GM18517 (cell line): ENCODE results near the gene CDC37L1.

Source experiments
- ATAC-seq: cut with Tn5 transposase; IDR thresholded peaks from one replicate; pipeline ENCODE4 v1.9.1; 2021; ENCODE audit warnings: mild to moderate bottlenecking, moderate library complexity; ENCODE audit not compliant: unreplicated experiment

Gene CDC37L1

DNA sequence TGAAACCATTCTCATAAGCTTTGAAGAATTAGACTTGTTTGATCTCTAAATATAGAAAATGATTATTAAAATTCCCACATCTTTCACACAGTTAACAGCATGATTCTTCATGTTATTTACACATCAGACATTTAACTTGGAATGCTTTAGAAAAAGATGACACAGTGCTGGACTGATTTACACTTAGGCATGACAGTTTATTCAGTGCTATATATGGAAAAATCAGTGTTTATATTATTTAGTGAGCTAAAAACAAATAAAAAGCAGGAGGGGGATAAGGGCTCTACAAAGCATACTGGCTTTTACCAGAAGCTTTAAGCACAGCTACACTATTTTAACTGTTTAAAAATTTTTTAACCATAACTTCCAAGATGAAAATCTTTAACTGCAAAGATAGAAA, 30.0 kb downstream of the CDC37L1 start:
- no peak for ATAC-seq

DNA sequence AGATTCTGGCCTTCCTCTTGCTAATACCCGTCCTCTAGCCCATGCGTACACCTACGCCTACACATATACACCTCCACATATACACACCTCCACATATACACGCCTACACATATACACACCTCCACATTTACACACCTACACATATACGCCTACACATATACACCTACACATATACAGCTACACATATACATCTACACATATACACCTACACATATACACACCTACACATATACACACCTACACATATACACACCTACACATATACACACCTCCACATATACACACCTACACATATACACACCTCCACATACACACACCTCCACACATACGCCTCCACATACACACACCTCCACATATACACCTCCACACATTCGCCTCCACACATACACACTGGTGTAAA, 34.5 kb downstream of the CDC37L1 start:
- no peak for ATAC-seq

DNA sequence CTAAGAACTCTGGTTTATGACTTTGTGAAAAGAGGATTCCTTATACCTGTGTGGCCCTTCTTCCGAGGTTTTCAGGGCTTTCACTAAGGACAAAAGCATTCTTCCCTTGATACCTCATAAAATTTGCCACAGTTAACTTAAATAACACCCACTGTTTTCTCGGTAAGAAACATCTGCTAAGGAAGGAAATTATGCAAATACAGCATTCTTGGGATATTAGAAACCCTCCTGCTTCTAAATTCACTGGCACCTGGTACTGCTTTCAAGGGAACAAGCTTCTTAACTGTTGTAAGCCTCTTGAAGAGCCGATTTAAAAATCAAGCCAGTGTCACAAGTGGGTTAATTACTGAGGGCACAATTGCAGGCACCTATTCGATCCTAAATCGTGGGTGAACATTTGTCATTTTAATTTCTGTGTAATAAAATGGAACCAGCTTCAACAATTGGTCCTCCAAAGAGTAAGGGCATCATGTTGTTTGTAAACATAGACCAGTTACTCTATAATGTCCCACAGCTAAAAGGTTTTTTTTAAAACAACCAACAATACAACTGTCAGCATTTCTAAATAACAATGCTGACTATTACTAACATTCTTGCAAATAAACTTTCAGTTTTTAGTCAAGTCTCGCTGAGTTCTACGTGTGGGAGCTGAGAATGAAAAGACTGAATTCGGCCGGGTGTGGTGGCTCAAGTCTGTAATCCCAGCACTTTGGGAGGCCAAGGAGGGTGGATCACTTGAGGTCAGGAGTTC, 35.1 kb downstream of the CDC37L1 start:
- no peak for ATAC-seq

DNA sequence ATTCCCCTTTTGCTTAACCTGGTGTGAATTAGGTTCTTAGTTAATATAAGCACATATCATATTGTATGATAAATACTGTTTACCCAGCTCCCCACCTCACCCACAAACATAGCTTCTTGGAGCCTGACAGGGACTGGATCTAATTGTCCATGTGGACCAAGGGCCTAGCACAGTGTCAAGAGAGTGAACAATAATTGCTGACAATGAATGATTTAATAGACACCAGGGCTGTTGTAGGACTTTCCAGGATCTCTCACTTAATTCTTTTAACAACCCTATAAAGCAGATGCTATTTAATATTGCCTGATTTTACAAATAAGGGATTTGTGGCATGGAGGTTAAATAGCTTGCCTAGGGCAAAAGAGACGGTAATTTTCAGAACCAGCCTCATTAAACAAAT, 36.8 kb downstream of the CDC37L1 start:
- ATAC-seq, result no peak

DNA sequence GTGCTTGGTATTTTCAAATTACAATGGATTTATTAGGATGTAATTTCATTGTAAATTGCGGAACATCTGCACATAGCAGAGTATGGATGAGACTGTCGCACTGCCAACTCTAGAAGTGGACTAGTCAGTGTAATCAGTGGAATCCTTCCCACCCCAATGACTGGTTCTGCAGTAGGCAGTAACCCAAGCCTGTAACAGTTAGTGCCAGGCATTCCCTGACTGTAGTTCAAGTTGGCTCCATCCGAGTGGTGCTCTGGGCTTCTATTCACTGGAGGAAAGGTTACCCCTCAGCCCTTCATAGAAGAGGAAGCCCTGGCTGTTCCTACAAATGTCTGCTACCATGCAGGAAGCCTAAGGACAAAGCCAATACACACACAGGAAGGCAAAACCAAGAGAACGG, 38.4 kb downstream of the CDC37L1 start:
- ATAC-seq, result no peak

DNA sequence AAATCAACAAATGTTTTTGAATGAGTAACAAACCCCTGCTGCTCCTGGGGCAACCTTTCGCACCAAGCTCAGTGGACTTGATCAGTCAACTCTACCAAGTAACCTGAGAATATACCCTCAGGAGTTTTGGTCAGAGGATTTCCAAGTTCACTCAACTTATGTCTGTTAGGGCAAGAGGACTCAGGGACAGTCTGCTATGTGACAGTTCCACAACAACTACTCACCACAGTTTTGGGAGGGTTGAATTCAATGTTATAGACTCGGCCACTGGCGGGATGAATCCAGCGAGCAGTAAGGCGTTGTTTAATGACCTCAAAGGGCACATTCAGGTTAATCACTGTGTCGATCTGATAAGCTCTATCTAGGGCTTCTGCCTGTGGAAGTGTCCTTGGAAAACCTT, 39.5 kb downstream of the CDC37L1 start:
- no peak for ATAC-seq

DNA sequence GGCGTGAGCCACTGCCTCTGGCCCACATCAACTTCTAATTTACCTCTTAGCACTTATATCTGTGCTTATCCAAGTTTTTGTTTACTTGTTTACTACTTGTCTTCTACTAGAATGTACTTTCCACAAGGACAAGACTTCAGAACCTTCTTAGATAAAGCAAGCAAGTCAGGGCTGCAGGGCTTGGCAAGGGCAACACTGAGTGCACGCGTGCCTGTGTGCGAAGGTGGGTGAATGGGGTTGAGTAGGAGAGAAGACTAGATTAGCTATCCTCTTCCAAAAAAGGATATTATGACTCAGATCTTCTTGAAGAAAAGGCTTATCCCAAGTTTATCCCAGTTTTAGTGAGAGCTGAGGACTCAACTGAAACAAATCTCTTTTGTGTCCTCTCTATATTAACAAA, 42.4 kb downstream of the CDC37L1 start:
- no peak for ATAC-seq

DNA sequence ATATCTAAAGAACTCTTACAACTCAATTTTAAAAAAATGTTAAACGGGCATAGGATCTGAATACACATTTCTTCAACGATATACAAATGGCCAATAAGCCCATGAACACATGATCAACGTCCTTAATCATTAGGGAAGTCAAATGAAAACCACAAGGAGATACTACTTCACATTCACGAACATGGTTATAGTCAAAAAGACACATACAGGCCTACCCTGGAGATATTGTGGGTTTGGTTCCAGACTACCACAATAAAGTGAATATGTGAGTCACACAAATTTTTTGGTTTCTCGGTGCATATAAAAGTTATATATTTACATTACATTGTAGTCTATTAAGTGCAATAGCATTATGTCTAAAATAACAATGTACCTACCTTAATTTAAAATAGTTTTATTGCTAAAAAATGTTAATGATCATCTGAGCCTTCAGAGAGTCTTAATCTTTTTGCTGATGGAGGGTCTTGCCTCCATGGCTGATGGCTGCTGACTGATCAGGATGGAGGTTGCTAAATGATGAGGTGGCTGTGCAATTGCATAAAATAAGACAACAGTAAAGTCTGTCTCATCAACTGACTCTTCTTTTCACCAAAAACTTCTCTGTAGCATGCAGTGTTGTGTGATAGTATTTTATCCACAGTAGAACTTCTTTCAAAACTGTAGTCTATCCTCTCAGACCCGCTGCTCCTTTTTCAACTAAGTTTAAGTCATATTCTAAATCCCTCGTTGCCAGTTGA, 46.5 kb downstream of the CDC37L1 start:
- ATAC-seq, result no peak

DNA sequence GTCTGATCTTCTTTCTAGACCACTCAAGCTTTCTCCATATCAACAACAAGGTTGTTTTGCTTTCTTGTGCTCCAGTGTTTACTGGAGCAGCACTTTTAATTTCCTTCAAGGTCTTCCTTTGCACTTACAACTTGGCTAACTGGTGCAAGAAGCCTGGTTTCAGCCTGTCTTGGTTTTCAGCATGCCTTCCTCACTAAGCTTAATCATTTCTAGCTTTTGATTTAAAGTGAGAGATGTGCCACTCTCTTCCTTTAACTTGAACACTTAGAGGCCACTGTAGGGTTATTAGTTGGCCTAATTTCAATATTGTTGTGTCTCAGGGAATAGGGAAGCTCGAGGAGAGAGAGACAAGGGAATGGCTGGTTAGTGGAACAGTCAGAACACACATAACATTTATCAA, 48.2 kb downstream of the CDC37L1 start:
- ATAC-seq, result no peak

DNA sequence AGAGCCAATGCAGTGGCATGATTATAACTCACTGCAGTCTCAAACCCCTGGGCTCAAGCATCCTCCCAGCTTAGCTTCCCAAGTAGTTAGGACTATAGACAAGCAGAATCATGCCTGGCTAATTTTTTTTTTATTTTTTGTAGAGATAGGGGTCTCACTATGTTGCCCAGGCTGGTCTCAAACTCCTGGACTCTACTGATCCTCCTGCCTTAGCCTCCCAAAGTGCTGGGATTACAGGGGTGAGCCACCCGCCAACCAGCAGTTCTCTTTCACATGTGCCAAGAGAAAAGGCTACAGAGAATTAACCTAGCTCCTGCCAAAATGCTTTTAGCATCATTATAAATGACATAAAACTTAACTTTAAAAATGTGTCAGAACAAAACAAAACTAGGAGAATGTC, 53.5 kb downstream of the CDC37L1 start:
- no peak for ATAC-seq

DNA sequence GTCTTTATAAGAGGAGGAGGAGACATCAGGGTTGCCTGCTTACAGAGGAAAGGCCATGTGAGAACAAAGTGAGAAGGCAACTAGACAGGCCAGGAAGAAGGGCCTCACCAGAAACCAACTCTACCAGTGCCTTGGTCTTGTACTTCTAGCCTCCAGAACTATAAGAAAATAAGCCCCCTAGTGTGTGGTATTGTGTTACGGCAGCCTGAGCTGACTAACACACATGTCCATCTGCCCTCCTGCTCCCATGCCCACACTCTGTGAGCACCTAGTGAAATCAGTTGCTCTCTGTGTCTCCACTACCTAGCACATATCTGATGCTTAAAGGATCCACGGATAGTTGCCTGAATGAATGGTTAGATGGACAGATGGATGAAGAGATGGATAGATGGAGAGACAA, 54.8 kb downstream of the CDC37L1 start:
- no peak for ATAC-seq

DNA sequence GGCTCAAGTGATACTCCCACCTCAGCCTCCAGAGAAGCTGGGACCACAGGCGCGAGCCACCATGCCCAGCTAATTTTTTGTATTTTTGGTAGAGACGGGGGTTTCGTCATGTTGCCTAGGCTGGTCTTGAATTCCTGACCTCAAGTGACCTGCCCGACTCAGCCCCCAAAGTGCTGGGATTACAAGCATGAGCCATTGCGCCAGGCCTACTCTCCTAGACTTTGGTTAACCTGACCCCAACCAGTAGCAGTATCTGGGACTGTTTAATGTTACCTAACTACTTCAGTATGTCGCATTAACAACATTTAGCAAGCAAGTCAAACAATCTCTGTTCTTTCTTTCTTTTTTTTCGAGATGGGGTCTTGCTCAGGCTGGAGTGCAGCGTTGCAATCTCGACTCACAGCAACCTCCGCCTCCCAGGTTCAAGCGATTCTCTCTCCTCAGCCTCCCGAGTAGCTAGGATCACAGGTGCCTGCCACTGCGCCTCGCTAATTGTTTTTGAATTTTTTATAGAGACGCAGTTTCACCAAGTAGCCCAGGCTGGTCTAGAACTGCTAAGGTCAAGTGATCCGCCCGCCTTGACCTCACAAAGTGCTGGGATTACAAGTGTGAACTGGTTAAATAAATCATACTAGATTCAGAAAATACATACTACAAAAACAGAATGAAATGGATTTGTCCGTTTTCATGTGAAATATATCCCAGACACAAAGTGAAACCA, 59.7 kb downstream of the CDC37L1 start:
- ATAC-seq, result no peak

DNA sequence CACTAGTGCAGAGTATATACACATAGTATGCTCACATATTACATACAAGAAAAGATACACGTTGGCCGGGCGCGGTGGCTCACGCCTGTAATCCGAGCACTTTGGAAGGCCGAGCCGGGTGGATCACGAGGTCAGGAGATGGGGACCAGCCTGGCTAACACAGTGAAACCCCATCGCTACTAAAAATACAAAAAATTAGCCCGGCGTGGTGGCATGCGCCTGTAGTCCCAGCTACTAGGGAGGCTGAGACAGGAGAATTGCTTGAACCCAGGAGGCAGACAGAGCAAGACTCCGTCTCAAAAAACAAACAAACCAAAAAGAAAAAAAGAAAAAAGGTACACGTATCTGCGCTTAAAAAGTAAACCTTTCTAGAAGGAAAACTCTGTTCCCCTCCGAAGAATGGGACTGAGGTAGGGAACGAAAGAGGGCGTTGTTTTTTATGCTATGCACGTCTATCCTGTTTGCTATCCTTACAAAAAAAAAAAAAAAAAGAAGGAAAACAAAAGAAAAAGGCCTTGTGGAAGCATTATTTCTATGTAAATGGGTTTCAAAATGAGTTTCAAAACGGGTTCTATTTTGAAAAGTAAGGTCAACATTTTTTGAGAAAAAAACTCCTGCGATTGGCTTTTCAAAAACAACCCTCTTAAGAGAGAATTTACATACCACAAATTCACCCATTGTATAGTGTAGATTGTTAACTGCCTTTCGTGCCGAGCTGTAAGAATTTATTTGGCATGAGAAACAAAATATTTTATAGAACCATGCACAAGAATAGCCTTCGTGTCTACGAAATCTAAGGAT, 60.4 kb downstream of the CDC37L1 start:
- ATAC-seq, result no peak

DNA sequence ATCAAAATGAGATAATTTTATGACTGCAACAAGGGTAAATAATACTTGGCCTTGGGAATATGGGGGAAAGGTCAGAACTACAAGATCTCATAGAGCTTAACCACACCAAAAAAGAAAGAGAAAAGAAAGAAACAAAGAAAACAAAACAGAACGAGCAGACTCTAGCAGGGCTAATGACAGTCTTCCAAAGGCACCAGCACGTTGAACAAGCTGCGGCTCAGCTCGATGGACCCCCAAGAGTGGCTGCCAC, 60.9 kb downstream of the CDC37L1 start:
- ATAC-seq, result no peak

DNA sequence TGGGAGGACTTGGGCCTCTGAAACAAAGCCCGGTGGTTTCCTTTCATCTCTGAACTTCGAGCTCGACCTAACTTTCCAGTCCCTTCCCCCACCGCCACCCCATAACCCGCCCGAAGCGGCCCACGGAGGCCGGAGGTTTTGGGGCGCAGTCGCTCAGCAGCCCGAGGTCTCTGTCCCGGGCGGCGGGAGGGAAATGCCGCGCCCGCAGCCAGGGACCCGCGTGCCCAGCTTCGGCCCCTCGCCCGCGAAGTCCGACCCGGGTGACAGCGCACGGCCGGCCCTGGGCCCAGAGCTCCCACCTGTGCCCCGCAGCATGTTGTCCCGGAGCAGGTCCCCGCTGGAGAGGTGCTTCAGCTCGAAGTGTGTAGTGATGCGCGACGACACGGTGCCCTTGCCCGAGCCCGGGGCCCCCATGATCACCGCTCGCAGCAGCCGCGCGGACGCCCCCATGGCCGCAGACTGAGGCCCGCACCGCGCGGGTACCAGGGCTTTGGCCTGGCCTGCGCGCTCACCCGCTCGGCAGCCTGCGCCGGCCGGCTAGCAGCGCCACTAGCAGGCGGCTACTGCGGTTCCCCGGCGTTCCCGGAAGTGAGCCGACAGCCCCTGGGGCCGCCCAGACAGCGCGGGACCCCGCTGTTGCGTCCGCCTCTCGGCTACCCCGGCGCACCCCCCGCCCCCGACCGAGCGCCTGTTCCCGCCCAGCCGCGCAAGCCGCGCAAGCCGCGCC, 61.4 kb downstream of the CDC37L1 start, which contains the start of gene AK3:
AK3 (minus strand) TSS at position 565 of the 727 bp plus-strand sequence; CDS start at position 450, 115 bp downstream.
- ATAC-seq, result peak; percentile 83

DNA sequence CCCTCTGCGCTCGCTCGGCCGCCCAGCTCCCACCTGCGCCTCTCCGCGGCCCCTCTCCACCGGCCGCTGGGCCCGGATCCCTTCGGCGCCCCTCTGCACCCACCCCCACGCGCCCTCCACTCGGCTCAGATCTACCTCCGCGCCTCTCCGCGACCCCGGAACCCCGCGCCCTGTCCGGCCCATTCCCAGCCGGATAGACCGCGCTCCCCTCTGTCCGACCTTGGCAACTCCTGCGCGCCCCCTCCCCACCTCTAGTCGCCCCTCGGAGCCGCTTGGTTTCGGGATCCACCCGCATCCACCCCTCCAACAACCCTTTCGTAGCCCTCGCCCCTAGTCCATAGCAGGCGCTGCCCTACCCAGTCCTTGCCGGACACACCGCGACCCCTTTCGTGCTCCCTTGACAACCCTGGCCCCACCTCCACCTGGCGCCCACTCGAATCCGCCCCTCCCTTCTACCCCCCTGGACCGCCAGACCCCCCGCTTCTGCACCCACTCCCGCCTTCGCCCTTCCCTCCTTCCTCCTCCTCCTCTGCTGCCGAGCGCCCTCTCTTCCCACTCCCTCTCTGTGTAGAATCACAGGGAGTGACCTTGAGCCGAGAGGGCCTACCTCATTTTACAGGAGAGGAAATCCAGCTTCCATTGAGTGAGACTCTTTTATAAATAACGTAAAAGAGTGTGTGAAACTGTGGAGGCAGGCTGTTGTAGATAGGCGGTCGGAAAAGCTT, 62.2 kb downstream of the CDC37L1 start:
- ATAC-seq, result no peak

DNA sequence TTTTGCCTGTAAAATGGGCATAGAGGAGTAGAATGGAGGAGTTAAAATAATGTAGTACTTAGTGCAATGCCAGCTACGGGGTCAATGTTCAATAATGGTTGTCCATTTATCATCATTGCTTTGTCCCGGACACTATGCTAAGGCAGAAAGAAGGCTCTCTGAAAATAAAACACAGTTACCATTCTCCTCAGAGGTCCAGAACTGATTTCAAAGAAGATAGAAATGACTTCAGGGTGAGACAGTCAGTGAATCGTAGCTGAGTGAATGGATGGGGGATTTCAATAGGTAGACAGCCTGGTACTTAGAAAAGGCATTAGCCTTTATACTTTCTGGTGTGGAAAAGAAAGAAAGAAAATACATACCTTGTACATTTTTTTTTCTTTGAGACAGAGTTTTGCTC, 62.9 kb downstream of the CDC37L1 start:
- ATAC-seq, result no peak

DNA sequence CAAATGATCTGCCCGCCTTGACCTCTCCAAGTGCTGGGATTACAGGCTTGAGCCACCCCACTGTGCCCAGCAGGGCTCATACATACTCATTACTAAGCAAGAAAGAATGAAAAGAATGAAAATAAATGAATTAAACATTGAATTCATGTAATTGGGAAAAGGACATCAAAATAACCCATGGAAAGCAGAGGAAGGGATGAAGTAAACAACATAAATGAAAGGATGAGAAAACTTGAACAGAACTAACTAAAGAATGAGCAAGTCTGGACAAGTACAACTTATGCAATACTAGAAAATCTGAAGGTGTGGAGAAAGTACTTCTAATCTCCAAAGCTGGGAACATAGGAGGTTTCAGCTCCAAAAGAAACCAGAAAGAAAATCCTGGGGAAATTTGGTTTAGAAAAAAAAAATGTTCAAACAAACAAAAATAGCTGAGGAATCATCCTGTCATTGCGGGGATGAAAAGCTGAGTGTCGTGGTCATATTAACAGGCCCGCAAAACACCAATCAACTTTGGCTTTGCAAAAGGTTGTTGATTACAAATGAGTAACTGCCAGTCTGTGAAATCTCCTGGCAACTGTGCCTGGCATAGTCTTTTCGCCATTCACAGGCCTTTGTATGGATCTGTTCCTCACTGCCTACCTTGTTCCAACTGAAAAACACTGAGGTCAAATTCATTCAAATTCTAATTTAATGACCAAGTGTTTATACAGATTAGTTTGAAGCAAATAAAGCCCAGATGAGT, 63.9 kb downstream of the CDC37L1 start:
- ATAC-seq, result no peak

DNA sequence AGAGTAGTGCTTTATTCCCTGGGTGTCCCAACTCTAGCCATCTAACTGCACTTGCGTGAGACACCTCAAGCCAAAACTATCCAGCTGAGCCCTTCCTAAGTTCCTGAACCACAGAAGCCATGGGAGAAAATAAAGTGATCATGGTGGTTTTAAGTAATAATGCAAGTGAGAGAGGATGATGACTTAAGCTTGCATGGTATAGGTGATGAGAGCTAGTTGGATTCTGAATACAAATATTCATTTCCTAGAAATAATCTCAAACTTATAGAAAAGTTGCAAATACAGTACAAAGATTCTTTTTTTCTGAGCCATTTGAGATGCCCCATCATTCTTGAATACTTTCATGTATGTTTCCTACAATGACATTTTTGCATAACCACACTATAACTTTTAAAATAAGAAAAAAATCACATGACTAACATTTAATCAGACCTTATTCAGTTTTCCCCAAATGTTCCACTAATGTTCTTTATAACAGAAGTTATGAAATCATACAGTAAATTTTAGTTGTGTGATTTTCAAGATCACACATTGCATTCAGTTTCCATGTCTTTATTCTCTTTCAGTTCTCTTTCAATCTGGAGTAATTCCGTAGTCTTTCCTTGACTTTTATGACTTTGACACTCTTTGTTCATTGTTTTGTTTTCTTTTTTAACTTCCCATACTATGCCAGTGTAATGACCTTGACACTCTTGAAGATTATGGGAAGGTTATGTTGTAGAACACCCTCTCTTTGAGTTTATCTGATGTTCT, 67.1 kb downstream of the CDC37L1 start:
- ATAC-seq, result no peak
